ENCODE measurements around the gene AP1AR.

The AP1AR gene

GRCh38 chr4:112284662-112285411, 53.2 kb downstream of the AP1AR start:
- peak; percentile 41 for DNase-seq (ENCODE audit: low read depth)
- TF ChIP-seq, protein P1, sequence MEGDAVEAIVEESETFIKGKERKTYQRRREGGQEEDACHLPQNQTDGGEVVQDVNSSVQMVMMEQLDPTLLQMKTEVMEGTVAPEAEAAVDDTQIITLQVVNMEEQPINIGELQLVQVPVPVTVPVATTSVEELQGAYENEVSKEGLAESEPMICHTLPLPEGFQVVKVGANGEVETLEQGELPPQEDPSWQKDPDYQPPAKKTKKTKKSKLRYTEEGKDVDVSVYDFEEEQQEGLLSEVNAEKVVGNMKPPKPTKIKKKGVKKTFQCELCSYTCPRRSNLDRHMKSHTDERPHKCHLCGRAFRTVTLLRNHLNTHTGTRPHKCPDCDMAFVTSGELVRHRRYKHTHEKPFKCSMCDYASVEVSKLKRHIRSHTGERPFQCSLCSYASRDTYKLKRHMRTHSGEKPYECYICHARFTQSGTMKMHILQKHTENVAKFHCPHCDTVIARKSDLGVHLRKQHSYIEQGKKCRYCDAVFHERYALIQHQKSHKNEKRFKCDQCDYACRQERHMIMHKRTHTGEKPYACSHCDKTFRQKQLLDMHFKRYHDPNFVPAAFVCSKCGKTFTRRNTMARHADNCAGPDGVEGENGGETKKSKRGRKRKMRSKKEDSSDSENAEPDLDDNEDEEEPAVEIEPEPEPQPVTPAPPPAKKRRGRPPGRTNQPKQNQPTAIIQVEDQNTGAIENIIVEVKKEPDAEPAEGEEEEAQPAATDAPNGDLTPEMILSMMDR (conservative IDR thresholded peaks at IDR 0.05; ENCODE audit: low read length) = no peak
- H3K4me3 ChIP-seq (ENCODE audit: low read length) = peak overlapping the region; percentile 79

GRCh38 chr4:112287258-112287989, 55.8 kb downstream of the AP1AR start:
- H3K4me3 ChIP-seq (ENCODE audit: low read length) = no peak overlapping the region
- TF ChIP-seq, protein P1 (conservative IDR thresholded peaks at IDR 0.05; ENCODE audit: low read length) = no peak
- no peak for DNase-seq (ENCODE audit: low read depth)

- DNase-seq (ENCODE audit: low read depth) = no peak
- no peak overlapping the region for H3K4me3 ChIP-seq (ENCODE audit: low read length)
- TF ChIP-seq, protein P1 (conservative IDR thresholded peaks at IDR 0.05; ENCODE audit: low read length) = no peak
Measured at GRCh38 chr4:112288455-112288854, 56.9 kb downstream of the AP1AR start.

DNA sequence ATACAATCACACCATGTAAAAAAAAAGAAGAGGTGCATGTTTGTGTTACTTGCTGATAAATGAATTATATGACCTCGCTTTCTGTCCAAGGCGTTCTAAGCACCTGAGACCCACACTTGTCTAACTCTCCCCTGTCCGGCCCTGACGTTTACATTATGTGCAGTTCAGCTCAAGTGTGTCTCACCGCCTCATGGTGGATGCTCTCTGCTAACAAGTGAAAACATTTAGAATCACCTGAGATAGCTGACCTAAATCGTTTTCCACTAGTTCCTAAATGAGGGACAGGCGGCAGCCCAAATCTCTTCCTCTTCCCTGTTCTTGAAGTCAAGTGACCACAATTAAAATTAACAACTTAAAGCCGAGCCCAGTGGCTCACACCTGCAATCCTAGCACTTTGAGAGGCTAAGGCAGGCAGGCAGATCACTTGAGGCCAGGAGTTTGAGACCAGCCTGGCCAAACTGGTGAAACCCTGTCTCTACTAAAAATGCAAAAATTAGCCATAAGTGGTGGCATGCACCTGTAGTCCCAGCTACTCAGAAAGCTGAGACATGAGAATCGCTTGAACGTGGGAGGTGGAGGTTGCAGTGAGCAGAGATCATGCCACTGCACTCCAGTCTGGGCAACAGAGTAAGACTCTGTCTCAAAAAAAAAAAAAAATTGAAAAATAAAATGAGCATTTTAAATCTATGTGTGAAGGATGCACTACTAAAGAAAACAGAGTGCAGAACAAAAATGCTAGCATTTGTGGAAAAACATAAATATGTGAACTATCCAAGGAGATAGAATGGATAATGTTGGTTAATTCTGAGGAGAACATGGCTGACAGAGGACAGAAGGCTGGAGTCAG, 58.0 kb downstream of the AP1AR start:
- TF ChIP-seq, protein P1 (conservative IDR thresholded peaks at IDR 0.05; ENCODE audit: low read length) = no peak
- no peak overlapping the region for H3K4me3 ChIP-seq (ENCODE audit: low read length)

DNA sequence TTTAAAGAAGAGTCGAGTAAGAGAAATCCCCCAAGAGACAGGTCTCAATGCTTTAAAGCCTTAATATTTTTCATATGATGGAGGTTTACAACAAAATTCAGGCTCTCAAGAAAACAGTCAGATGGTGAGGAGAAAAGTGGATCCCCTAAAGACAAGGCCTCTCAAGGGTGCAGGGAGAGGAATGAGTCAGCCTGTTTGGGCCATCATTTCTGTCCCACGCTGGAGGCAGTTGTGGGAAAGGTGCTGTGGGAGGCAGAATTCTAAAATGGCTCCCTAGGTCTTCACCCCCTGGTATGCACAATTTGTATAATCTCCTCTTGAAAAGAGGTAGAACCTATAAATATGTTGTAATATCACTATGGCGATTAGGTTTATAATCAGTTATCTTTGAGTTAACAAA, 58.8 kb downstream of the AP1AR start:
- no peak overlapping the region for H3K4me3 ChIP-seq (ENCODE audit: low read length)
- TF ChIP-seq, protein P1 (conservative IDR thresholded peaks at IDR 0.05; ENCODE audit: low read length) = no peak
- DNase-seq (ENCODE audit: low read depth) = no peak

More for the DNA sequence above, 58.0 kb downstream of the AP1AR start:
- DNase-seq (ENCODE audit: low read depth) = no peak

DNA sequence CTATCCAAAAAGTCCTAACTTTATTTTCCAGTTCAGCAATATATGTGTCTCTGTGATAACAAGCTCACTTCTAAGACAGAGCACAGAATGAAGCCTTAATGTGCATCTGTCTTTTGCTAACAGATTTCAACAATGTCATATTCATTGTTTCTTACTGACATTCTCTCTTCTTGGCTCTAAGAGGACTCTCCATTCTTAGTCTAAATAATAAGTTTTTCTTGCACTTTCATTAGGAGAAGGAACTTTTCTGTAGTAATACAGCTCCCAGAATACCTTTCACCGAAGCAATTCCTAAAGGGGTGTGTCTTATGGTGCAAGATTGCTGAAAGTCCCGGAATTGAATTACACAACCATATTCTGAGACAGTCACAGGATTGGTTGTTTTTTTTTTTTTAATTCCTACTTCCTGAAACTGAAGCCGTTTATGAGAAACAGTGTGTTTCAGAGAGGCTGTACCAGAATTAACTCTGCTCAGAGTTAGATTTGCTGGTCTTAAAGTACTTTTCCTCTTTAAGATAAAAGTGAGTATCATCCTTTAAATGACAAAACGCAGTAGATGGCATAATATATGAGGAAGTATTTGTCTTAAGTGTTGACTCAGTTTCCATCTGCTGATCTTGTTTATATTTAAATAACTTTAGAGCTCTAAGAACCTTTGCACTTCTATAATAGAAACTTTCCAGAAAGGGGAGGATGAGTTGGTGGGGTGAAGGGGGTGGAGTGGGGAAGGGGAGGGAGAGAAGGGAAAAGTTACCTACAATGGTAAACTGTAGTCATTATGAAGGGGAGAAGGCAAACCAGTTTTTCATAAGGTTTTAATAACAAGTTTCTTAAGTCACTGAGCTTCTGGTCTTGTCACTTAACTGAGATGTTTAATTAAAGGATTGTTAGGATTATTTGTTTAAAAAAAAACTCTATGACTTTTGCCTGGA, 65.6 kb downstream of the AP1AR start, which contains the start of gene ALPK1:
TSS of gene ALPK1 (plus strand) at position 421 of the 932 bp plus-strand sequence.
- peak; percentile 93 for DNase-seq (ENCODE audit: low read depth)
- TF ChIP-seq, protein P1 (conservative IDR thresholded peaks at IDR 0.05; ENCODE audit: low read length) = no peak
- H3K4me3 ChIP-seq (ENCODE audit: low read length) = peak within 1 kb of the TSS; percentile 59
